Measurements from ENCODE around the gene PRKAG2. TPM values are rescaled to one million over a fixed set of nuclear protein-coding genes. Genes with fewer than 3 reads are reported as not detected.

PRKAG2 gene
- total and polyA plus RNA-seq, 8 donors: 12.9 to 34.6 (median 18.0) TPM

GRCh38 chr7:151518105-151518946, 358.6 kb downstream of the PRKAG2 start:
- Histone ChIP-seq H3K27me3 (no peaks in the 10 kb centered on the region), H3K4me3 (peak overlapping the region; percentile 65 to 74), H3K27ac (peak overlapping the region; percentile 98), H3K4me1 (peaks cover 15 to 57% of the 10 kb centered on the region in 2 donors), H3K9me3 (no peaks in the 10 kb centered on the region), H3K36me3 (no peaks in the 10 kb centered on the region)
- intact Hi-C loops (cut with DNase I): no loop called here
- no peak for TF ChIP-seq CTCF (IDR thresholded peaks at IDR 0.05)
- ATAC-seq: no peak
- peak in 3 of 4 donors; percentile 27 to 80 (median 64) for DNase-seq

- intact Hi-C loops (cut with DNase I): no loop called here
- H3K36me3 ChIP-seq: no peaks in the 10 kb centered on the region
- no peaks in the 10 kb centered on the region for H3K27me3 ChIP-seq
- DNase-seq: no peak
- no peak for TF ChIP-seq CTCF (IDR thresholded peaks at IDR 0.05)
- H3K27ac ChIP-seq: peak overlapping the region; percentile 98
- H3K9me3 ChIP-seq: no peaks in the 10 kb centered on the region
- H3K4me3 ChIP-seq: peak overlapping the region; percentile 65 to 74
- peaks cover 15 to 64% of the 10 kb centered on the region in 2 donors for H3K4me1 ChIP-seq
- ATAC-seq: no peak
Observed at GRCh38 chr7:151517601-151518104, 359.3 kb downstream of the PRKAG2 start.

GRCh38 chr7:151515276-151515565, 361.7 kb downstream of the PRKAG2 start:
- Histone ChIP-seq H3K27me3 (no peaks in the 10 kb centered on the region), H3K4me3 (no peak overlapping the region), H3K36me3 (no peaks in the 10 kb centered on the region), H3K9me3 (no peaks in the 10 kb centered on the region), H3K4me1 (peaks cover 15 to 79% of the 10 kb centered on the region in 2 donors), H3K27ac (peak overlapping the region; percentile 34 to 45)
- no peak for TF ChIP-seq CTCF (IDR thresholded peaks at IDR 0.05)
- no peak for ATAC-seq
- peak in 2 of 4 donors; percentile 83 to 85 for DNase-seq
- intact Hi-C loops (cut with DNase I): no loop called here

GRCh38 chr7:151514461-151515275, 362.2 kb downstream of the PRKAG2 start:
- no peaks in the 10 kb centered on the region for H3K36me3 ChIP-seq
- TF ChIP-seq CTCF (IDR thresholded peaks at IDR 0.05): no peak
- H3K9me3 ChIP-seq: no peaks in the 10 kb centered on the region
- no peak overlapping the region for H3K4me3 ChIP-seq
- peaks cover 15 to 83% of the 10 kb centered on the region in 2 donors for H3K4me1 ChIP-seq
- DNase-seq (no peak), ATAC-seq (no peak)
- peak overlapping the region; percentile 34 to 45 for H3K27ac ChIP-seq
- H3K27me3 ChIP-seq: no peaks in the 10 kb centered on the region
- intact Hi-C loops (cut with DNase I): no loop called here

GRCh38 chr7:151513133-151513532, 363.8 kb downstream of the PRKAG2 start:
- DNase-seq (peak in 2 of 4 donors; percentile 40 to 51), ATAC-seq (no peak)
- no peaks in the 10 kb centered on the region for H3K36me3 ChIP-seq
- intact Hi-C loops (cut with DNase I): no loop called here
- no peak for TF ChIP-seq CTCF (IDR thresholded peaks at IDR 0.05)
- no peak overlapping the region for H3K4me3 ChIP-seq
- H3K4me1 ChIP-seq: peaks cover 23 to 95% of the 10 kb centered on the region in 2 donors
- no peak overlapping the region for H3K27ac ChIP-seq
- no peaks in the 10 kb centered on the region for H3K9me3 ChIP-seq
- H3K27me3 ChIP-seq: no peaks in the 10 kb centered on the region

Measured in left lung (tissue), 10 donors.